ENCODE data around the gene ZNF526.

ZNF526 gene

GRCh38 chr19:42233678-42234292, 13.7 kb downstream of the ZNF526 start:
- peak overlapping the region; percentile 64 for H3K27ac ChIP-seq
- POLR2A ChIA-PET (ENCODE audit: low non-redundant PET): interaction anchor here (0.6 kb wide), 2 partner anchors 11 to 58 kb away, joined by 3 read pairs; no protein-coding TSS in a partner anchor
- DNase-seq (ENCODE audit: low spot score): no peak
- TF ChIP-seq, protein P1, sequence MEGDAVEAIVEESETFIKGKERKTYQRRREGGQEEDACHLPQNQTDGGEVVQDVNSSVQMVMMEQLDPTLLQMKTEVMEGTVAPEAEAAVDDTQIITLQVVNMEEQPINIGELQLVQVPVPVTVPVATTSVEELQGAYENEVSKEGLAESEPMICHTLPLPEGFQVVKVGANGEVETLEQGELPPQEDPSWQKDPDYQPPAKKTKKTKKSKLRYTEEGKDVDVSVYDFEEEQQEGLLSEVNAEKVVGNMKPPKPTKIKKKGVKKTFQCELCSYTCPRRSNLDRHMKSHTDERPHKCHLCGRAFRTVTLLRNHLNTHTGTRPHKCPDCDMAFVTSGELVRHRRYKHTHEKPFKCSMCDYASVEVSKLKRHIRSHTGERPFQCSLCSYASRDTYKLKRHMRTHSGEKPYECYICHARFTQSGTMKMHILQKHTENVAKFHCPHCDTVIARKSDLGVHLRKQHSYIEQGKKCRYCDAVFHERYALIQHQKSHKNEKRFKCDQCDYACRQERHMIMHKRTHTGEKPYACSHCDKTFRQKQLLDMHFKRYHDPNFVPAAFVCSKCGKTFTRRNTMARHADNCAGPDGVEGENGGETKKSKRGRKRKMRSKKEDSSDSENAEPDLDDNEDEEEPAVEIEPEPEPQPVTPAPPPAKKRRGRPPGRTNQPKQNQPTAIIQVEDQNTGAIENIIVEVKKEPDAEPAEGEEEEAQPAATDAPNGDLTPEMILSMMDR (conservative IDR thresholded peaks at IDR 0.05; ENCODE audit: low read depth): no peak
- CTCF ChIA-PET: interaction anchor here (0.7 to 0.9 kb wide), 3 partner anchors 70 to 242 kb away, joined by 3 read pairs; partner anchors contain the start of gene POU2F2

DNA sequence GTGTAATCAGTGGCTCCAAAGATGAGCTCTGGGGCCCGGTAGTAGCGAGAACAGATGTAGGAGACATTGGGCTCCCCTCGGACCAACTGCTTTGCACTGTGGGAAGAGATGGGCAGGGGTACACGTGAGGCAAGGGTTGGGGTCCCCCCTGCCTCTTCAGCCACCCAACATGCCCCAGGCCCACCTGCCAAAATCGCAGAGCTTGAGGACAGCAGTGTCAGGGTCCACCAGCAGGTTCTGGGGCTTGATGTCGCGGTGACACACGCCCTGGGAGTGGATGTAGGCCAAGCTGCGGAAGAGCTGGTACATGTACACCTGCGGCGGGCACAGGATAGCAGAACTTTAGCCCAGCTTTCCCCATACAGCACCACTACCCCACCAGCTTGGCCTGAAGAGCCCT, 14.3 kb downstream of the ZNF526 start:
- POLR2A ChIA-PET (ENCODE audit: low non-redundant PET): interaction anchor here (0.6 kb wide), 1 partner anchor 10 kb away, joined by 3 read pairs; no protein-coding TSS in a partner anchor
- CTCF ChIA-PET: interaction anchor here (0.8 to 0.9 kb wide), 2 partner anchors 70 to 102 kb away, joined by 3 read pairs; partner anchors contain the start of gene POU2F2

GRCh38 chr19:42235181-42235580, 15.1 kb downstream of the ZNF526 start:
- peak overlapping the region; percentile 64 for H3K27ac ChIP-seq
- DNase-seq (ENCODE audit: low spot score): no peak
- TF ChIP-seq, protein P1 (conservative IDR thresholded peaks at IDR 0.05; ENCODE audit: low read depth): no peak
- POLR2A ChIA-PET (ENCODE audit: low non-redundant PET): no interaction called here
- CTCF ChIA-PET: no interaction called here

More for the DNA sequence above, 14.3 kb downstream of the ZNF526 start:
- H3K27ac ChIP-seq: peak overlapping the region; percentile 64
- TF ChIP-seq, protein P1 (conservative IDR thresholded peaks at IDR 0.05; ENCODE audit: low read depth): no peak
- no peak for DNase-seq (ENCODE audit: low spot score)

DNA sequence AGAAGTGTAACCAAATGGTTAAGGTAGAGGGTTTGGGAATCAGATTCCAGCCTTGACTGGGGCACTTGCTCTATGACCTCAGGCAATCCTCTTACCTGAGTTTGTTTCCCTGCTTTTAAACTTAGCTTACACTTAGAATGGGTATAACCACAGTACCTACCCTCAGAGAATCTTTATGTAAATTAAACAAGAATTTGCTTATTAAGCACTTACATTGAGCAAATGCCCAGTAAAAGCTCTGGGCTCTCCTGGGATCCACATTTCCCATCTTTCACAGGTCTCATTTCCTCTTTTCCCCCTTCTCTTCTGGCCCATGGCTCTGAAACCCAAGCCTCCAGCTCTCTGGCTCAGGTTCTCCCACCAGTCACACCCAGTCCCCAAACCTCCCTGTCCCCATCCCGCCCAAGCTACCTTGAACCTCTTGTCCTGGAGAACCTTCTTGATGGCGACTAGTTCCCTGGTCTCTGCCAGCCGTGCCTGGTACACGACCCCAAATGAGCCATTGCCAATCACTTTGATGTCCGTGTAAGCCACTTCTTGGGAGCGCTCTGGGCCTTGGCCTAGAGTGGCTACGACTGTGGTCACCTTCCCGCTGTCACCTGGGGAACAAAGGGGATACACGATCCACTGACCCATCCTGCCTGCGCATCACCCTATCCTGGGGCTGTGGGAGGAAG, 19.6 kb downstream of the ZNF526 start:
- H3K27ac ChIP-seq: peak overlapping the region; percentile 43
- POLR2A ChIA-PET (ENCODE audit: low non-redundant PET): interaction anchor here (0.5 kb wide), 1 partner anchor 44 kb away, joined by 12 read pairs; no protein-coding TSS in a partner anchor
- TF ChIP-seq, protein P1 (conservative IDR thresholded peaks at IDR 0.05; ENCODE audit: low read depth): no peak
- CTCF ChIA-PET: interaction anchor here (0.6 to 1.7 kb wide), 2 partner anchors 14 to 107 kb away, joined by 3 to 5 read pairs; no protein-coding TSS in a partner anchor
- no peak for DNase-seq (ENCODE audit: low spot score)

GRCh38 chr19:42241279-42241678, 21.2 kb downstream of the ZNF526 start:
- H3K27ac ChIP-seq: no peak overlapping the region
- ChIA-PET POLR2A (ENCODE audit: low non-redundant PET) (no interaction called here), CTCF (no interaction called here)
- no peak for DNase-seq (ENCODE audit: low spot score)
- TF ChIP-seq, protein P1 (conservative IDR thresholded peaks at IDR 0.05; ENCODE audit: low read depth): no peak

DNA sequence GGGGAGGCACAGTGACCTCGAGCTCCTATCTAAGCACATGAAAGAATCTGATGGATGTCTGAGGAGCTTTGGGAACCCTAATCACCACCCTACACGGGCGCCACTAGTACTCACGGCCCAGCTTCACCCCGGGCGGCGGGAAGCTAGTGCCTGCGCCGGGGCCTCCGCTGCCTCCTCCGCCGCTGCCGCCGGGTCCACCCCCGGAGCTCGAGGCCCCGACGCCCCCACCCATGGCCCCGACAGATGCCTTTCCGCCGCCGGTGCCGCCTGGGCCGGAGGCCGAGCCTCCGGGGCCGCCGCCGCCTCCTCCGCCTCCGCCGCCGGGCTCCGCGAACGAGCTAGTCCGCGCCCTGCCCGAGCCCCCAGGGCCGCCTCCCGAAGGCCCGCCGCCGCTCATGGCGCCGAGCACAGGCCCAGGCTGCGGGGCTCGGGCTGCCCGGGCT, 22.0 kb downstream of the ZNF526 start:
- POLR2A ChIA-PET (ENCODE audit: low non-redundant PET): no interaction called here
- no peak for DNase-seq (ENCODE audit: low spot score)
- H3K27ac ChIP-seq: peak overlapping the region; percentile 98
- CTCF ChIA-PET: interaction anchor here (1.1 kb wide), 1 partner anchor 110 kb away, joined by 6 read pairs; the partner anchor contains the start of gene POU2F2
- TF ChIP-seq, protein P1 (conservative IDR thresholded peaks at IDR 0.05; ENCODE audit: low read depth): no peak
